Gastroesophageal sphincter (tissue), 4 donors: ENCODE measurements around the gene DAAM1. TPM values are rescaled to one million over a fixed set of nuclear protein-coding genes. Genes with fewer than 3 reads are reported as not detected.

Experiments used
- ATAC-seq: fragments of 150-250 bp; one replicate; pipeline ENCODE4 v1.9.1; 2016; ENCODE audit warnings: mild to moderate bottlenecking, moderate library complexity
- H3K27ac ChIP-seq, 4 donors: fragments of 200-600 bp; sonication (generic) in 3 of 4; 1 replicate in 3 of 4; 2 replicates in 1 of 4; pipeline ENCODE4 v1.5.1; 2016 to 2019
- H3K27me3 ChIP-seq: fragments of 200-600 bp; sonication (generic); one replicate; pipeline ENCODE4 v1.5.1; 2019
- H3K36me3 ChIP-seq, 2 donors: fragments of 200-600 bp; sonication (generic); one replicate each; pipeline ENCODE4 v1.5.1; 2019; ENCODE audit warnings: control low read depth in 1 of 2
- H3K4me1 ChIP-seq, 3 donors: fragments of 200-600 bp; sonication (generic); 1 replicate in 2 of 3; 2 replicates in 1 of 3; pipeline ENCODE4 v1.5.1; 2016 to 2019; ENCODE audit warnings: control low read depth in 2 of 3
- H3K4me3 ChIP-seq, 2 donors: fragments of 200-600 bp; sonication (generic); one replicate each; pipeline ENCODE4 v1.5.1; 2019; ENCODE audit warnings: mild to moderate bottlenecking in 1 of 2, moderate library complexity in 1 of 2
- H3K9me3 ChIP-seq, 3 donors: fragments of 200-600 bp; sonication (generic); one replicate each; pipeline ENCODE4 v1.5.1; 2017 to 2019; ENCODE audit warnings: control low read depth in 2 of 3
- CTCF ChIP-seq, 4 experiments: fragments of 200-600 bp in 2 of 4; fragments of 450-650 bp in 2 of 4; sonication (generic) in 1 of 4; IDR thresholded peaks; one replicate each; pipeline ENCODE4 v1.5.1; 2017 to 2019; ENCODE audit warnings: antibody characterized with exemption in 4 of 4, mild to moderate bottlenecking in 2 of 4, moderate library complexity in 2 of 4
- EP300 ChIP-seq: sonication (generic); formaldehyde crosslinking; IDR thresholded peaks from one replicate; pipeline ENCODE4 v1.6.1; 2017; ENCODE audit warnings: antibody characterized with exemption, mild to moderate bottlenecking
- POLR2A ChIP-seq, 2 donors: fragments of 450-650 bp; IDR thresholded peaks; one replicate each; pipeline ENCODE4 v1.6.1; 2017; ENCODE audit warnings: antibody characterized with exemption in 2 of 2, mild to moderate bottlenecking in 2 of 2, moderate library complexity in 1 of 2
- POLR2AphosphoS5 ChIP-seq: sonication (generic); formaldehyde crosslinking; IDR thresholded peaks from one replicate; pipeline ENCODE4 v1.6.1; 2017; ENCODE audit warnings: antibody characterized with exemption
- WGBS, 2 donors: methylation state at CpG; one replicate each; pipeline ENCODE4 v1.1.5; 2018; ENCODE audit warnings: low coverage in 1 of 2; 5-methylcytosine and 5-hydroxymethylcytosine counted together
- total RNA-seq, 4 donors: library from RNA; depleted of rRNA; stranded (reverse); fragments of >200 nt; gene quantifications; one replicate each; pipeline ENCODE4 v1.1.0, GENCODE V29; 2016

The DAAM1 gene
- total RNA-seq, 4 donors from 2014 or later = 64.0 to 124 (median 87.3) TPM

GRCh38 chr14:59363531-59364226 is 175.2 kb downstream of the DAAM1 start:
- no peak for TF ChIP-seq POLR2A (IDR thresholded peaks at IDR 0.05)
- Histone ChIP-seq H3K27ac (peak overlapping the region; percentile 68 to 88 (median 82)), H3K4me1 (peaks cover 35 to 63% (median 36%) of the 10 kb centered on the region in 3 donors), H3K36me3 (peaks cover 0 to 24% of the 10 kb centered on the region in 2 donors), H3K9me3 (no peaks in the 10 kb centered on the region), H3K27me3 (no peaks in the 10 kb centered on the region), H3K4me3 (peak overlapping the region in 1 of 2 donors; percentile 10)
- 12 to 14% methylated on average over 4 to 5 of the region's 5 CpGs for WGBS, 2 donors
- no peak for ATAC-seq

GRCh38 chr14:59370158-59370742 is 181.8 kb downstream of the DAAM1 start:
- peaks cover 0 to 23% of the 10 kb centered on the region in 2 donors for H3K36me3 ChIP-seq
- WGBS, 2 donors = 67 to 78% methylated on average over 2 to 3 of the region's 3 CpGs
- TF ChIP-seq POLR2AphosphoS5 (no peak), EP300 (no peak), POLR2A (IDR thresholded peaks at IDR 0.05) (no peak), CTCF (IDR thresholded peaks at IDR 0.05) (no peak)
- no peaks in the 10 kb centered on the region for H3K9me3 ChIP-seq
- H3K4me3 ChIP-seq = no peak overlapping the region
- H3K27me3 ChIP-seq = no peaks in the 10 kb centered on the region
- peak overlapping the region in 1 of 4 donors; percentile 14 for H3K27ac ChIP-seq
- peaks cover 0 to 30% (median 0%) of the 10 kb centered on the region in 3 donors for H3K4me1 ChIP-seq
- ATAC-seq = no peak

- peaks cover 0 to 38% (median 0%) of the 10 kb centered on the region in 3 donors for H3K4me1 ChIP-seq
- H3K27me3 ChIP-seq = no peaks in the 10 kb centered on the region
- peak overlapping the region in 1 of 4 donors; percentile 17 for H3K27ac ChIP-seq
- WGBS, 2 donors = 38 to 63% methylated on average over 2 of the region's 2 CpGs
- H3K9me3 ChIP-seq = no peaks in the 10 kb centered on the region
- H3K4me3 ChIP-seq = no peak overlapping the region
- H3K36me3 ChIP-seq = peaks cover 0 to 23% of the 10 kb centered on the region in 2 donors
- no peak for TF ChIP-seq CTCF (IDR thresholded peaks at IDR 0.05)
- no peak for TF ChIP-seq POLR2AphosphoS5
- TF ChIP-seq POLR2A (IDR thresholded peaks at IDR 0.05) = no peak
- TF ChIP-seq EP300 = no peak
- no peak for ATAC-seq
These were observed 183.3 kb downstream of the DAAM1 start for GRCh38 chr14:59371771-59372170.

GRCh38 chr14:59374048-59374447 is 185.6 kb downstream of the DAAM1 start:
- WGBS, 2 donors = 40 to 61% methylated on average over 3 of the region's 3 CpGs

GRCh38 chr14:59376686-59377085 is 188.2 kb downstream of the DAAM1 start:
- Histone ChIP-seq H3K4me1 (peaks cover 0 to 67% (median 8%) of the 10 kb centered on the region in 3 donors), H3K27ac (peak overlapping the region; percentile 74 to 85 (median 81)), H3K9me3 (no peaks in the 10 kb centered on the region), H3K36me3 (no peaks in the 10 kb centered on the region), H3K4me3 (no peak overlapping the region), H3K27me3 (no peaks in the 10 kb centered on the region)
- TF ChIP-seq POLR2A (IDR thresholded peaks at IDR 0.05) = no peak
- TF ChIP-seq POLR2AphosphoS5 = no peak
- TF ChIP-seq CTCF (IDR thresholded peaks at IDR 0.05) = no peak
- TF ChIP-seq EP300 = no peak
- no peak for ATAC-seq
- WGBS, 2 donors = 77 to 88% methylated on average over 3 of the region's 3 CpGs

More at GRCh38 chr14:59374048-59374447, 185.6 kb downstream of the DAAM1 start:
- TF ChIP-seq POLR2A (IDR thresholded peaks at IDR 0.05) (no peak), EP300 (no peak)
- Histone ChIP-seq H3K27me3 (no peaks in the 10 kb centered on the region), H3K4me1 (peaks cover 0 to 61% (median 8%) of the 10 kb centered on the region in 3 donors), H3K4me3 (no peak overlapping the region), H3K27ac (peak overlapping the region in 1 of 4 donors; percentile 30), H3K9me3 (no peaks in the 10 kb centered on the region), H3K36me3 (peaks cover 0 to 3% of the 10 kb centered on the region in 2 donors)
- ATAC-seq = no peak
